Glomerular endothelial cell (primary cell): ENCODE measurements around the gene MS4A2. TPM values are rescaled to one million over a fixed set of nuclear protein-coding genes. Genes with fewer than 3 reads are reported as not detected.
"Not testable (repeated sequence)": the region's sequence is repeated elsewhere in the genome, so short reads cannot be mapped to it uniquely, and the experiment has no call there.

Experiments used
- DNase-seq: peaks from one replicate; pipeline ENCODE4 v3.0.0-alpha.2; 2011; ENCODE audit warnings: low read depth, low spot score; ENCODE audit errors: extremely low read depth
- total RNA-seq: library from RNA; depleted of rRNA; stranded (reverse); fragments of >200 nt; gene quantifications from 2 replicates; pipeline ENCODE4 v1.2.3, GENCODE V29; 2015

MS4A2 gene
- total RNA-seq, result not detected in 2 replicates

GRCh38 chr11:60088364-60088763 lies at the start of gene MS4A2:
Gene MS4A2, plus strand, starts transcription at chr11:60088664. Its CDS starts 102 bp downstream, at chr11:60088766.
- DNase-seq, result no peak

DNA sequence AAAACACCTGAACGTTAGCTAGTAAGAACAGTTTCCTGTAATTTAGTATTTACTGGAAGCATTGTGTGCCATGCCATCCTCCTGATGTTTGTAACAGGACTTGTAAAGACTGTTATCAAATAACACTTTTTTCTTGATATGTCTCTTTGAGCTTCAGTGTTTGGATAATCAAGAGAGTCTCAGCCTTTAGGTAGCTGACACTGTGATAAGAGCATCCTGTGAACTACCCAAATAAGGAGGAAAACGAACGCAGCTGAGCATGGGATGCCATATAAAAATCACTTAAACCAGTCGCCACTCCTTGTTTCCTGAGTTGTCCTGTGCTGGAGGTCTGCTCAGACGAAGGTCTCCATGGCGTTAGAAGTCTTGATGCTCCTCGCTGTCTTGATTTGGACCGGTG lies 48.4 kb upstream of the MS4A2 start, which contains the start of gene OOSP2:
Gene OOSP2 (plus strand): TSS at position 301 of the 400 bp plus-strand sequence. CDS start 51 bp downstream, at position 352.
- DNase-seq, result no peak

DNA sequence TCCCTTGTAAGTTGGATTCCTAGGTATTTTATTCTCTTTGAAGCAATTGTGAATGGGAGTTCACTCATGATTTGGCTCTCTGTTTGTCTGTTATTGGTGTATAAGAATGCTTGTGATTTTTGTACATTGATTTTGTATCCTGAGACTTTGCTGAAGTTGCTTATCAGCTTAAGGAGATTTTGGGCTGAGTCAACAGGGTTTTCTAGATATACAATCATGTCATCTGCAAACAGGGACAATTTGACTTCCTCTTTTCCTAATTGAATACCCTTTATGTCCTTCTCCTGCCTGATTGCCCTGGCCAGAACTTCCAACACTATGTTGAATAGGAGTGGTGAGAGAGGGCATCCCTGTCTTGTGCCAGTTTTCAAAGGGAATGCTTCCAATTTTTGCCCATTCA lies 38.0 kb upstream of the MS4A2 start:
- DNase-seq, result not testable (repeated sequence)

GRCh38 chr11:60050839-60051238 lies 37.6 kb upstream of the MS4A2 start:
- not testable (repeated sequence) for DNase-seq

DNA sequence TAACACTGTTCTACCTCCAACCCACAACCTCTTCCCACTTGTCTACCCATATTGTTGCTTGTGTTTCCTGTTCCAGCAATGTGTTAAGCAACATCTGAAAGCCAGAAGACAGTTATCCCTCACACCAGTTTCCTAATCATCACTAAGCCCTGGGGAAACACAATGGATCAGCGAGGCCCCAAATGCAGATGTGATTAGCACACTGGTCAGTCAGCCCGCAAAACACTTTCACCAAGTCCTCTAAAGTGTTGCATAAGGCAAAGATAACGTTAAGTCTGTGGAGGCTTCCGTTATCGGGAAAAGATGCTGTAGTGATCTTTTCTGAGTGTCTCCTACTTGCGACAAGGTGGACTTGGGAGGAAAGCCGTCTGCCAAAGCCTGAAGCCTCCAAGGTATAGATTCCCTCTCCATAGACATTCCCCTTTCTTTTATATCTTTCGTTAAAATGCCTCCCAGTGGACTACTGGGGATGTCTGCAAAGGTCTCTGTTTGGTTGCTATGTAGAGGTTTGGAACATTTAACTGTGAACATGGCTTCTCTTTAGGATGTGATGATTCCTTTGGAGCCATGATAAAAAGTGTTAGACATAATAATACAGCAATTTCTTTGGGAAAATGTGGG lies 32.0 kb upstream of the MS4A2 start, which contains the start of gene MS4A3:
Gene MS4A3 (plus strand): TSS at position 317 of the 621 bp plus-strand sequence. CDS start 4,496 bp downstream, outside the sequence.
- DNase-seq, result no peak

- no peak for DNase-seq
Observed at GRCh38 chr11:60059052-60059451, 29.4 kb upstream of the MS4A2 start.

GRCh38 chr11:60059521-60060240 lies 28.8 kb upstream of the MS4A2 start:
- DNase-seq, result no peak

DNA sequence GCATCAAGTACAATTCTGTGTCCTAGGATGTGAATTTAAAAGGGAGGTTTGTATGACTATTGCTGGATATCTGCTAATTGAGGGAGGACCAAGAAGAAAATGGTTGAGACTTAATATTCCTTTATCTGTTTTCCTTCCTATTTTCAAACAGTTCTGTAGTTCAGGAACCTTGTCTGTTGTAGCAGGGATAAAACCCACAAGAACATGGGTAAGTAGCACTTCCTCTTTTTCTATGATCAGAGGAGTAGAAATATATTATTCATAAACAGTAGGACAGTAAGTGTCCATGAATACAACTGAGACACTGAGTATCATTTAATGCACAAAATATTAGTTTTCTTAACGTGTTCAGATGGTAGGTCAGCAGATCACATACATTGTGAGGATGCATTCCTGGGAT lies 24.4 kb upstream of the MS4A2 start:
- no peak for DNase-seq

DNA sequence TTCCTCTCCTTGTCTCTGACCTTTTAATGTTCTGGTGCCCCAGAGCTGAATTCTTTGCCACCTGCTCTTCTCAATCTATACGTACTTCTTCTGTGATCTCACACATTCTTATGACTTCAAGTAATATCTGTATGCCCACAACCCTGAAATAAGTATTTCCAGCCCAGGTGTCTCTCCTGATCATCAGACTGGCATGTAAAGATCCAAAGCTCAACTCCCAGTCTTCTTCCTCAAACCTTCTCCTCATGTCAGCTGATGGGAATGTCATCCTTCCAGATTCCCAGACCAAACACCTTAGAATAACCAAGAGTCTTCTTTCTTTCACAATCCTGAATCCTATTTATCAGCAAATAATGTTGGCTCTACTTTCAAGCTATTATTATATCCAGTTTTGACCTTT lies 22.7 kb upstream of the MS4A2 start:
- no peak for DNase-seq

GRCh38 chr11:60069450-60069849 lies 19.0 kb upstream of the MS4A2 start:
- DNase-seq, result no peak

DNA sequence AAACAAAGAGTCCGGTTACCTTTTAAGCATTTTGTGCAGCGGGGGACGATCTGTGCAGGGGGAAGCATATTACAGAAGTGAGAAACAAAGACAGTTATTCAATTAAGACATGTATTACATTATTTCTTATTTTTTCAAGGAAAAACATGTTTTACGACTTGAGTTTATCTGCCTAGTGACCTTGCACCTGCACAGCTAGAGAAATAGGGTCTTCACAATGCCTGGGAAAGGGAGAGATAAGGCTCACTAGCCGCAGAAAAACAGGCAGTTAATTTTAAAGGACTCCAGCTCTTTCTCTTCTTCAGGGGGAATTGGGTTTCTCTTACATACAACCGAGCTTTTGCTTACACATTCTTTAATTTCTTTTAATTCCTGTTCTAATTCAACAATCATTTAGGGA lies 16.8 kb upstream of the MS4A2 start:
- DNase-seq, result not testable (repeated sequence)

GRCh38 chr11:60077216-60077817 lies 11.1 kb upstream of the MS4A2 start:
- DNase-seq, result no peak

DNA sequence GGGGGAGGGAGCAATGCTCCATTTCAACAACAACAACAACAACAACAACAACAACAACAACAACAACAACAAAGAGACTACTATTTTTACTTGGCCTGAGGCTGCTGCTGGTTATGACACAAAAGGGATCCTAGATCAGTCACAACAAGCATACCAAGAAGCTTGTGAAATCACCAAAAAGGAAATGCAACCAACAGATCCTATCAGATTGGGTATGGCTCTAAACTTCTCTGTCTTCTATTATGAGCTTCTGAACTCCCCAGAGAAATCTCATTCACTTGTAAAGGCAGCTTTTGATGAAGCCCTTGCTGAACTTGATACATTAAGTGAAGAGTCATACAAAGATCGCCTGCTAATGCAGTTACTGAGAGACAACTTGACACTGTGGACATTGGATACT lies 10.5 kb upstream of the MS4A2 start:
- no peak for DNase-seq

DNA sequence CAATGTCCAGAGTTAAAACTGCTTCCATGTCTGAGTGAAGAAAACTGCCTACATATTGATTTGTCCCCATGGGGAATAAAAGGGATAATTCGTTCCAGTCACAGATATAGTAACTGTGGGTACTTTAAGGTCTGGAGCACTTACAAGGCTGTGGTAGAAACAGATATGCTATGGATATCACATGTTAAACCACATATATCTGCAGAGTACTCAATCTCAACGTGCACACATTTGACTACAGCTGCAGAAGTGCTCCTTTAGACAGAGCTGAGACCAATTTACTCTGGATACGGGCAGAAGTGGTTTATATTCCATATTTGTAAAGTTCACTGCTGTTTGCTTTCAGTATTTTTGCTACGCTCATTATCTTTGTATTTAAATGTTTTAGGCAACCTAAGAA lies 9.7 kb upstream of the MS4A2 start:
- DNase-seq, result no peak

GRCh38 chr11:60080535-60080934 lies 7.9 kb upstream of the MS4A2 start:
- no peak for DNase-seq

DNA sequence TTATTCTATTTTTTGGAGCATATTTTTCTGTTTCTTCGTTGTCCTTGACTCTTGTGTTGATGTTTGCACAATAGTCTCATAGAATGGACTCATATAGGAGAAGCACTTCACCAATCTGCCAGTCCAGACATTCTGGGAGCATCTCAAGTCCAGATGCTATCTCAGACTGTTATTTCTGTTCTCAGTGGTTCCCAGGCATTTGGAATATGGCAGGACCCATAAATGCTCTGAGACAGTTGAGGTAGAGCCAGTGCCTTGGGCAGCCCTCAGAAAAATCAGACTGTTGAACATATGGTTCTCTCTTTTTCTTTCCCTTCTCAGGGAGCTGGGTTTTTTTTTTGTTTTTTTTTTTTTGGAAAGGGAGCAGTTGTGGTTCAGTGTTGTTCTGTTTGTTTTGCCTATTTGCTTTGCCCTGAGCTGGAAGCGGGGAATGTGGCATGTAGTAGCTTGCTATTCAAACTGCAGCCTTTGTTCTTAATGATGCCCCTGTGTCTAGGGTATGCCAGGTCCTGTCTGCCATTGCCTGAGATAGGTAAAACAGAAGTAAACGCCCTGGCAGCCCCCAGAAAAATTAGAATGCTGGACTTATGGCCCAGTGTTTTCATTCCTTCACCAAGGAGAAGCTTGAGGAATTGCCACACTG lies 3.7 kb upstream of the MS4A2 start:
- no peak for DNase-seq

DNA sequence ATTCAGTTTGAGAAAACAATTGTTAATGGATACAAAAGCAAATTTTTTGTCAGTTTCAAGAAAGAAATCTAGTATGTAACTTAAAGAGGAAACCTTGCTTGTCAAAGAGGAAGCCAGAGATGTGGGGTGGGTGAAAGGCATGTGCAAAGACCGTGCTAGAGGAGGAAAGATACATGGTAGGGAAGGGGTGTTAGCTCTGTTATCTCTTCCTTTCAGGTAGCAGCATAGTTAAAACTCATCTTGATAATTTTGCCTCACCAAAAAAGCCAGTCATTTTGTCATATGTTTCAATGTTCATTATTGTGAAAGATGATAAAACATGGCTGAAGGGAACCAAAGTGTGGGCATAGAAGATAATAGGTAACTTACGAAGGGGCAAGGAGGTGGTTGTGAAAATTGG lies 2.6 kb upstream of the MS4A2 start:
- no peak for DNase-seq

DNA sequence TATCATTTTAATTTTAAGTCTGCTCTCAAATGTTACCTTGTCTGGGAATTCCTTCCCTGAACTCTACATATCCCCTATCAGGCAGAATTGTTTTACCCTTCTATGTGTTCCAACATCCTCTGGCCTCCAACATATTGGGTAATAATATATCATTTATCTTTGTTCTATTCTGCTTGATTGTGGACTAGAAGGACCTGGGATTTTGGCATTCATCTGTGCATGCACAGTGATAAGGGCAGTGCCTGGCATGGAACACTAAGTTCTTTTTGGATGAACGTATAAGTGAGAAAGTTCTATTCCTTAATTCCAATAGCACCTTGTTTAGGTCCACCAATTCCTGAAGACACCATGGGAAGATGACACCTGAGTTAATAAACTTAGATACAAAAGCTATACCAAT lies 1.2 kb upstream of the MS4A2 start:
- no peak for DNase-seq

GRCh38 chr11:60095477-60096120 lies 7.1 kb downstream of the MS4A2 start:
- no peak for DNase-seq

DNA sequence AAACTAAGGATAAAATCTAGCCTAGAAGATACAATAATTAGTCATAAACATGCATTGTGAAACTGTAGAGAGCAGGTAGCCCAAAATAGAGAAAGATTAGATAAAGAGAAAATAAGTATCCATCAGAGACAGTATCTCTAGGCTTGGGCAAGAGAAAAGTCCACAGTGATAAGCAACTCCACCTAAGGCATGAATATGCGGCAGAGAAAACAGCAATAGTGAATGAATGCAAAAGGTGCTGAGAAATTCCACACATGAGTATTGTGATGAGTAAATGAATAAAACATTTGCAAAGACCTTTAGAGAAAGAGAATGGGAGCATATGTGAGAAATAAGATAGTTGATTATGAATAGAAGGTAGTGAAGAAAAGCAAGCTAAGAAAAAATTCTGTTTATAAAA lies 8.7 kb downstream of the MS4A2 start:
- DNase-seq, result no peak

- DNase-seq, result no peak
Observed at GRCh38 chr11:60098508-60098907, 10.0 kb downstream of the MS4A2 start.
